Thymus (tissue), 11 donors: ENCODE data around the gene KCNC3. TPM values are rescaled to one million over a fixed set of nuclear protein-coding genes. Genes with fewer than 3 reads are reported as not detected.

Experiments used
- DNase-seq, 9 donors: peaks; one replicate each; pipeline ENCODE4 v3.0.0-alpha.2; 2013; ENCODE audit warnings: low spot score in 9 of 9, low read depth in 6 of 9, missing footprints in 1 of 9
- H3K27ac ChIP-seq, 2 donors: one replicate each; pipeline ENCODE4 v1.5.1; 2013; ENCODE audit warnings: control low read depth in 1 of 2, low read depth in 1 of 2, low read length in 1 of 2, mild to moderate bottlenecking in 1 of 2, moderate library complexity in 1 of 2
- H3K27me3 ChIP-seq, 2 donors: one replicate each; pipeline ENCODE4 v1.5.1; 2013; ENCODE audit warnings: low read length in 1 of 2; ENCODE audit not compliant: control insufficient read depth in 2 of 2, insufficient read depth in 1 of 2
- H3K36me3 ChIP-seq, 2 donors: one replicate each; pipeline ENCODE4 v1.5.1; 2013; ENCODE audit warnings: low read length in 1 of 2, mild to moderate bottlenecking in 1 of 2, moderate library complexity in 1 of 2; ENCODE audit not compliant: control insufficient read depth in 2 of 2, insufficient read depth in 2 of 2
- H3K4me1 ChIP-seq, 2 donors: one replicate each; pipeline ENCODE4 v1.5.1; 2013; ENCODE audit warnings: low read length in 2 of 2; ENCODE audit not compliant: control insufficient read depth in 2 of 2, insufficient read depth in 2 of 2
- H3K4me3 ChIP-seq, 2 donors: one replicate each; pipeline ENCODE4 v1.5.1; 2013; ENCODE audit warnings: low read length in 2 of 2, control low read depth in 1 of 2, mild to moderate bottlenecking in 1 of 2
- H3K9me3 ChIP-seq, 2 donors: one replicate each; pipeline ENCODE4 v1.5.1; 2013; ENCODE audit warnings: low read length in 1 of 2, mild to moderate bottlenecking in 1 of 2; ENCODE audit not compliant: control insufficient read depth in 2 of 2, insufficient read depth in 1 of 2
- WGBS: extraction: QIAGEN DNeasy Blood & Tissue Kit; methylation state at CpG from one replicate; pipeline ENCODE4 v1.1.7; 2013; 5-methylcytosine and 5-hydroxymethylcytosine counted together
- polyA plus RNA-seq: library from polyadenylated mRNA; stranded (reverse); fragments of 200-250 nt; gene quantifications from one replicate; pipeline ENCODE4 v1.2.3, GENCODE V29; 2013
- total RNA-seq: library from RNA; stranded (reverse); fragments of 120-200 nt; gene quantifications from one replicate; pipeline ENCODE4 v1.2.4, GENCODE V29; 2013
- donor health status: healthy.

Gene KCNC3
- total and polyA plus RNA-seq, 2 donors = 0.47 to 6.8 TPM

GRCh38 chr19:50264483-50265186 lies 64.5 kb downstream of the KCNC3 start:
- DNase-seq = no peak
- Histone ChIP-seq H3K9me3 (no peaks in the 10 kb centered on the region), H3K4me3 (no peak overlapping the region), H3K27me3 (no peaks in the 10 kb centered on the region), H3K27ac (no peak overlapping the region), H3K36me3 (no peaks in the 10 kb centered on the region), H3K4me1 (no peaks in the 10 kb centered on the region)
- 86% methylated on average over 8 of the region's 8 CpGs for WGBS

GRCh38 chr19:50263176-50263575 lies 66.0 kb downstream of the KCNC3 start:
- Histone ChIP-seq H3K27me3 (no peaks in the 10 kb centered on the region), H3K36me3 (no peaks in the 10 kb centered on the region), H3K4me1 (no peaks in the 10 kb centered on the region), H3K4me3 (no peak overlapping the region), H3K27ac (no peak overlapping the region), H3K9me3 (peaks cover 0 to 4% of the 10 kb centered on the region in 2 donors)
- no peak for DNase-seq
- 97% methylated on average over 8 of the region's 8 CpGs for WGBS

Other genes starting within 250 kb of the KCNC3 start
- gene IZUMO2, start 166.1 kb downstream of the KCNC3 start, total RNA-seq = not detected
- gene IZUMO2, start 166.1 kb downstream of the KCNC3 start, polyA plus RNA-seq = not detected
- gene MYH14, start 125.8 kb downstream of the KCNC3 start, total RNA-seq = 1.6 TPM
- 16.2 TPM for gene MYH14, start 125.8 kb downstream of the KCNC3 start, polyA plus RNA-seq
- gene NAPSA, start 36.3 kb upstream of the KCNC3 start, total RNA-seq = 0.94 TPM
- 6.4 TPM for gene NAPSA, start 36.3 kb upstream of the KCNC3 start, polyA plus RNA-seq
- gene NR1H2, start 47.1 kb upstream of the KCNC3 start, total RNA-seq = 27.9 TPM
- gene NR1H2, start 47.1 kb upstream of the KCNC3 start, polyA plus RNA-seq = 57.2 TPM
- gene POLD1, start 55.0 kb upstream of the KCNC3 start, total RNA-seq = 61.8 TPM
- 39.5 TPM for gene POLD1, start 55.0 kb upstream of the KCNC3 start, polyA plus RNA-seq
- gene SPIB, start 89.6 kb upstream of the KCNC3 start, total RNA-seq = 8.1 TPM
- 14.8 TPM for gene SPIB, start 89.6 kb upstream of the KCNC3 start, polyA plus RNA-seq
- gene MYBPC2, start 103.5 kb upstream of the KCNC3 start, total RNA-seq = 7.0 TPM
- gene MYBPC2, start 103.5 kb upstream of the KCNC3 start, polyA plus RNA-seq = 1.8 TPM
- gene EMC10, start 147.1 kb upstream of the KCNC3 start, total RNA-seq = 49.9 TPM
- 62.6 TPM for gene EMC10, start 147.1 kb upstream of the KCNC3 start, polyA plus RNA-seq
- gene GARIN5A, start 147.5 kb upstream of the KCNC3 start, total RNA-seq = 2.9 TPM
- 3.4 TPM for gene GARIN5A, start 147.5 kb upstream of the KCNC3 start, polyA plus RNA-seq
- 15.9 TPM for gene JOSD2, start 181.8 kb upstream of the KCNC3 start, total RNA-seq
- gene JOSD2, start 181.8 kb upstream of the KCNC3 start, polyA plus RNA-seq = 51.2 TPM
- gene ASPDH, start 184.5 kb upstream of the KCNC3 start, total RNA-seq = 0.57 TPM
- 0.50 TPM for gene ASPDH, start 184.5 kb upstream of the KCNC3 start, polyA plus RNA-seq
- gene LRRC4B, start 239.1 kb upstream of the KCNC3 start, total RNA-seq = 0.52 TPM
- gene LRRC4B, start 239.1 kb upstream of the KCNC3 start, polyA plus RNA-seq = 0.57 TPM